Measurements from ENCODE around the gene ARHGAP10.

DNA sequence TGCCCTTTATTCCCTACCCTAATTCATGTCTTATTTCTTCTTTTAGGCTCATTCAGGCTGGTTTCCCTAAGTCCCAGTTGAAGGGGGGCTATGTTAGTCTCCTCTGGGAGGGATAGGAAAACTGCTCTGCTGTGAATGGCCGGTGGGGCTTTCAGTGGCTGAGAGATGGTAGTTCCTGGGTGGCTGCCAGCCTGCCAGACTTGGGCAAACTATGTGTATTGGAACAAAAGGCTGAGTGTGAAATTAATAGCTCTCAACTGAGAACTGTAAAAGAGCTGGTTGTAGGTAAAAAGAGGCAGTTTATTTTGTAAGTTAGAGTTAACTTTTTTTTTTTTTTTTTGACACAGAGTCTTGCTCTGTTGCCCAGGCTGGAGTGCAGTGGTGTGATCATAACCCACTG, 28.8 kb downstream of the ARHGAP10 start:
- no peak for TF ChIP-seq POLR2A (IDR thresholded peaks at IDR 0.05; ENCODE audit: low read length)
- no peak for TF ChIP-seq GATA1 (IDR thresholded peaks at IDR 0.05; ENCODE audit: low read depth, low read length)

Data from erythroblast (primary cell).